NOMO-1 (cell line): Measurements from ENCODE around the gene B3GNT8.
"Not testable (repeated sequence)": the region's sequence is repeated elsewhere in the genome, so short reads cannot be mapped to it uniquely, and the experiment has no call there.

ENCODE experiments used
- DNase-seq, 2 experiments: peaks; one replicate each; lab custom pipeline; 2025; ENCODE audit not compliant: unreplicated experiment in 2 of 2; lab: John Stamatoyannopoulos, UW

B3GNT8 gene

DNA sequence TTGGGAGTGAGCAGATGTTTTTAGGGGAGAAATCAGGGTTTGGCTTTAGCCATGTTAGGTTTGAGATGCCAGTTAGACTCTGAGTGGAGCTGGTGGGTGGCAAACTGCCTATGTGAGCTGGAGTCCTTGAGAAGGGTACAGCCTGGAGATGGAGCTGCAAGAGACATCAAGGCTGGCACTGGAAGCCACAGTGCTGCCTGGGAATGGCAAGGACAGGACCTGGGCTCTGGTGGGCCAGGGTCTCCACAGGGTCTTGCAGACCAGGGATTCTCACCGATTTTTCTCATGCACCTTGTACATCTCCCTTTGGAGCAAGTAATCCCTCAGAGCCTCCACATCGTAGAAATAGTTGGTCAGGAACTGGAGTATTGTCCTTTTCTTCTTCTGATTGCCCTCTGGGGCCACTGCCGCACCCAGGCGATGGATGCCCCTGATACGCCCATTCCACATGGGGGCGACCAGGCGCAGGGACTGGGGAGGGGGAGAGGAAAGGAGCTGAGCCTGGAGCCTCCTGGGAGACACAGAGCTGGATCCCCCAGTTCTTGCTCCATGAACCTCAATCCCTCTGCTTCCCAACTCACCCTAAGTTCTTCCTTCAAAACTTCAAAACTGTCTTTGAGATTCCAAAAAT lies 10.9 kb upstream of the B3GNT8 start:
- no peak for DNase-seq

DNA sequence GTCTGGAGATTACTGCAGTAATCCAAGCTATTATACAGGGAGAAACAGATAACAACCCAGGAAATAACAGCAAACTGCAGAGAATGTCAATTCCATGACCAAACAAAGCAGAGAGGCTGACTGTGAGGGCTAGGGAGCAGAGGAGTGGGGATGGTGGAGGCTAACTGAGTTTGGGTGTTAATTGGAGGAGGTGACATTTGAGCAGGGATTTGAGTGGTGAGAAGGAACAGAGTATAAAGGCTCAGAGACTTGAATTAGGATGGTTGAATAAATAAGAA lies 9.4 kb upstream of the B3GNT8 start:
- no peak for DNase-seq

DNA sequence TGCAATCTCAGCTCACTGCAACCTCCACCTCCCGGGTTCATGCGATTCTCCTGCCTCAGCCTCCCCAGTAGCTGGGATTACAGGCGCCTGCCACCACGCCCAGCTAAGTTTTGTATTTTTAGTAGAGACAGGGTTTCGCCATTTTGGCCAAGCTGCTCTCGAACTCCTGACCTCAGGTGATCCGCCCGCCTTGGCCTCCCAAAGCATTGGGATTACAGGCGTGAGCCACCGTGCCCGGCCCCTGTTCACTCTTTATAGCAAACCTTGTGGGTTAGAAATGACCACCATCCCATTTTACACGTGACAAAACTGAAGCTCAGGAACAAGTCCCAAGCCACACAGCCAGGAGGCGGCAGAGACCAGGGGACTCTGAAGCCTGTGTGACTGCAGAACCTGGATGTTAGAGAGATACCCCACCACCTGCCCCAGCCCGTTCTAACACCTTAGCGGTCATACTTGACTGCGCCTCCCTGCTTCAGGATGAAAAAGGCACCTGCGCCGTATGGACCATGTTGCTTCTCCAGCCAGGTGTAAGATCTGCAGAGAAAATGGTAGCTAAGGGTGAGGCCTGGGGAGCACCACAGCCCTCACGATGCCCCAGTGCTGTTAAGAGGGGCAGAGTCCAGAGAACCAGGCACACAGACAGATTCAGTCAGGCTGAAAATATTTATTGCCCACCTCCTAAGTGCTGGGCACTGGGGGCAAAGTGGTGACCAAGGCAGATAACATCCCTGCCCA lies 8.9 kb upstream of the B3GNT8 start:
- DNase-seq = no peak

DNA sequence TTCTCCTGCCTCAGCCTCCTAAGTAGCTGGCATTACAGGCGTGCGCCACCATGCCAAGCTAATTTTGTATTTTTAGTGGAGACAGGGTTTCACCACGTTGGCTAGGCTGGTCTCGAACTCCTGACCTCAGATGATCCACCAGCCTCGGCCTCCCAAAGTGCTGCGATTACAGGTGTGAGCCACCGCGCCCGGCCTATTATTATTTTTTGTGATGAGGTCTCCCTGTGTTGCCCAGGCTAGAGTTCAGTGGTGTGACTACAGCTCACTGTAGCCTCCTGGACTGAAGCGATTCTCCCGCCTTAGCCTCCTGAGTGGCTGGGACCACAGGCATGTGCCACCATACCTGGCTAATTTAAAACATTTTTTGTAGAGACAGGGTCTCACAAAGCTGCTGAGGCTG lies 8.2 kb upstream of the B3GNT8 start:
- not testable (repeated sequence) for DNase-seq

DNA sequence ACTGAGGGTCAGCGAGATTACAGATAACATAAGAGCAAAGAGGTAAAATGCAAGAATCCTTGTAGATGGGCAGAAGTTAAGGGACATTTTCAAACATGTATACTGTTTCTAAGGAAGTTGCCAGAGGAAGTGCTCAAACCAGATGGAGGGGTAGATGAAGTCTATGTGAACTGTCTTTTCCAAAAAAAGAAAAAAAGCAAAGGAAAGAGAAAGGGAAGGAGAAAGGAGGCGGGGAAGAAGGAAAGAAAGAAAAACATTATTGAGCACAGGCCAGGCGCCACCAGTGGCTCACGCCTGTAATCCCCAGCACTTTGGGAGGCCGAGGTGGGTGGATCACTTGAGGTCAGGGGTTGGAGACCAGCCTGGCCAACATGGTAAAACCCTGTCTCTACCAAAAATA lies 7.3 kb upstream of the B3GNT8 start:
- no peak for DNase-seq

DNA sequence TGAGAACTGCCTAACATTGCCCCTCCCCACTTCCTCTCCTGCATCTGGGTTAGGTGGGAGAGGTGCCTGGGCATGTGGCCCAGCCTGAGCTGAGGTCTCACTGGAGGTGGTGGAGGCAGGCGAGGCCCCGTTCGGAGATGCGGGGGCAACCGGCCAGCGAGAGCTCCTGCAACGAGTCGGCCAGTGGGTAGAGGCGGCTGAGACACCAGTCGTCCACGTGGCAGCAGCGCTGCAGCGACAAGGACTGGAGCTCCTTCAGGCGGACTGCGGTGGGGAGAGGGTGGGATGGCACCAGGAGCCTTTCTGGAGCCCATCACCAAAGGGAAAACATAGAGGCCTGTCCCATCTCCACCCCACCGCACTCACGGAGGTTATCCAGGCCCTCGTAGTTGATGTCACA lies 6.0 kb upstream of the B3GNT8 start:
- no peak for DNase-seq

DNA sequence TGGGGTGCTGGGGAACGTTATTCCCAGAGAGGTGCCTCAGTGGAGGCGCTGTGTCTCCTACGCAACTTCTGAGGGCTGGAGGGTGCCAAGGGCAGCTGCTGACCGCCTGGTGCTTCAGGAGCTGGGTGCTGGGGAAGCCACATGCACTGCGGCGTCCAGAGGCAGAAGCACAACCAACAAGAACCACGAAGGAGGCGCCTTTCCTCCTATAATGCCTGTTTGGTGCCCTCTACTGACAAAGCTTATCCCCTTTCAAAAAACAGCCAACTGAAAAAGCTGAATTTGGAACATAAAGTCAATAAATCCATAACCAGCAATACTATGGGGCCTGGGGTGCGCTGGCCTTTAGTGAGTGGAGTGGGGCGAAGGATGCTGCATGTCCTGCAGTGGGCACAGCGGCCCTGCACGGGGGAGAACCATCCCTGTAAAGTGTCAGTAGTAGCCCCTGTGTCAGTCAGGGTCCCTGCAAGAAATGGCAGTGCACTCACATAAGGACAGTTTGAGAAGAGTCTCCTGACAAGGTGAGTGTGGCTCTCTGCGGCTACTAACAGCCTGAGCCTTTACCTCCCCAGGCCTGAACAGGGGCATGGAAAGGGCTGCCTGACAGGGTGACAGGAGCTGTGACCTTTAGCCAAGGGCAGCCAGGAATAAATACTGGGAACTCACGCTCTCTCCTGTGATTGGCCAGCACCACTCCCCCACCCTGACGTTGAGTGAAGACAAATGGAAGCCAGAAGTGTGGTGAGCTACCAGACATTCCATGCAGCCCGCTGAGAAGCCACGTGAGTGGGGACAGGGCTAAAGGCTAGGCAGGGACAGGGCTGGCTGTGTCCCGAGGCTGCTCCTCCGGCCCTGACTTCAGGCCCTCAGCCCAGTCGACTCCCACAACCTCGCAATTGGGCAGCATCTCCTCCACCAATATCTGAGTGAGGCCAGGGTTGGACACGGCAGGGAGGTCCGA lies 4.5 kb upstream of the B3GNT8 start:
- DNase-seq = peak; percentile 43

DNA sequence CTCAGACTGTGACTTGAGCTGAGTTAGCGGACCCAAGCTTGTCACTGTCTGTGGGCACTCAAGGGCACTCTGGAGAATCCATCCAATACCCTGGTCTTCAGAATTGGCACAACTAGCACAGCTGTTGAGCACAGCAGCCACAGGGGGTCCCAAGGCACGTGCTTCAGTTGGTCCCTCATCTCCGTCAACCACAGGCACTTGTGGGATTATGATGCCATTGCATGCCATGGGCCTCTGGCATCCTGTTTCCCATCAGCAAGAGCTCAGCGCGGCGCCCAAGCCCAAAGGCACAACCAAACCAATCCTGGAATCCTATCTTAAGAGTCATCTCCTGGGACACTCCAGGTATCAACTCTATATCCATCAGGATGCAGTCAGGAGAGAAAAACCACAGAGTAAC lies 3.7 kb upstream of the B3GNT8 start:
- DNase-seq = no peak

DNA sequence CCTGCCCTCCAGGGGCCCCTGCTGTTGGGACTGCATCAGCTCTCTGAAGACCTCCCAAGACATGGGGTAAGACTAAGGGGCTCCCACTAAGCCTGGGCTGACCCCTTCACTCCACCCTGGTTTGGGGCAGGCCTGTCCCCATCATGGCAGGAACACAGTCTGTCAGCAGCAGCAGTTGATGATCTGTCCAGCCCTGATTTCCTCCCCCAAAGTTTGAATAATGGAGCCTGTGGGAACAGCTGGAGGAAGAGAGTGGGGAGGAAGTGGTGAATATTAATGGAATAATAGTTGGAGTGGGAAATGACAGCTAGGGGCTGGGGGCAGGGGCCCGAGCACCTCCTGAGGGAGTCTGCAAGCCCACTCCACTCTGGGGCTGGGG lies 1.3 kb upstream of the B3GNT8 start:
- no peak for DNase-seq

DNA sequence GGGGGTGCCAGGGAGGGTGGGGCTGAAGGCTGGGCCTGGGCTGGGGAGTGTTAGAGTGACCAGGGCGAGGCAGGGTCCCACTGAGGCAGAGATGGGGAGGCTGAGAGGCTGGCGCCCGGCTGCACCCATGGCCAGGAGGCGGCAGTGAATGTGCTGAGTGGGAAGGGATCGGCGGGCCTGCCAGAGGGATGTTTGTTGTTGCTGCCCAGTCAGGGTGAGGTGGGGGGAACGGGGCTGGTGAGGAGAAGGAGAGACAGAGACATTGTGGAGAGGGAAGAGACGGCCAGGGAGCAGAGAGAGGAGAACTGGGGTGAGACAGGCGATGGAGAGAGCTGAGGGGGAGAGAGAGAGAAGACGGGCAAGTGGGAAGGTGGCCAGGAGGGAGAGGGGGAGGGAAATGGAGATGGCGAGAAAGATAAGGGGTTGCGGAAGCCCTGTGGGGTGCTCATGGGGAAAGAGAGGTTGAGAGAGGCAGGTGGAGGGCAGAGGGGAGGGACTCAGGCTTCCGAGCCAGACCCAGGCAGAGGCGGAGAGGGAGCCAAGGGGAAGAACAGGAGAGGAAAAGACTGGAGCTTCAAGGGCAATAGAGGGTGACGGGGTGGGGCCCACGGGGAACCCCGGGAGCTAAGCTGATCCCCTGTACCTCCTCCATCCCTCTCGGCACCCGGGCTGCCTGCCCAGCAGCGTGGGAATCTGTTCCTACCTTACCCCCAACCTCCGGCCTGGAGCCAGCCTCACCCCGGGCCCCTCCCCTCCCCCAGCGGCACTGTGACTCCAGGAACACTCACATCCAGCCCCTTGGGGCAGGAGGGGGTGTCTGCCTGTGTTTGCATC lies 690 bp upstream of the B3GNT8 start:
- DNase-seq = peak in 1 of 2 experiments; percentile 52

DNA sequence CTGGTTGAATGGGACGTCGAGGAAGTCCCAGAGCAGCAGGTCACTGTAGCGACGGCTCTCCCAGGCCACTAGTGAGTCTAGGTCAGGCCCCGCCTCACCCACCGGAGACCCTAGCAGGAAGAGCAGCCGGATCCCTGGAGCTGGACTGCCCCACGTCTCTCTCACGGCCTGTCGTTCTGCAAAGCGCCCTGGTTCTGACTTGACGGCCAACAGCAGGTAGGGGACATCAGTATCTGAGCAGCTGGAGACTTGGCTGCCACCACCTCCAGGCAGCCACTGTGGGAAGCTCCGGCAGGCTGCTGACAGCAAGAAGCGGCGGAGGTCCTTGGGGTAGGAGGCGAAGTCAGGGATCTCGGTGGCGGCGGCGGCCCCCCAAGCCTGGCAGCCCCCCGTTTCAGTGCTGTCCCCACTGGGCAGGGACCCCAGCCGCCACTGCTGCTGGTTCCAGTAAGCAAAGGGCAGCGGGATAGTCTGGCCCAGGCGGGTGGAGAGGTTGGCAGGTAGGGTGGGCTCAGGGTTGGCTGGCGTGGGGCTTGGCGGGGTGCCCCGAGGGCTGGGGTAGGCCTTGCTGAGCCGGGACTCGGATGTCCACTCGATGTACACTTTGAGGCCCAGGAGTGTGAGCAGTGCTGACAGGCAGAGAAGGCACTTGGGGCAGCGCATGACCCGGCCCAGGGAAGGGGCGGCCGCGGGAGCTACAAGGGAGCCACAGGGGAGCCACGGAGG lies 895 bp downstream of the B3GNT8 start:
- DNase-seq = no peak

DNA sequence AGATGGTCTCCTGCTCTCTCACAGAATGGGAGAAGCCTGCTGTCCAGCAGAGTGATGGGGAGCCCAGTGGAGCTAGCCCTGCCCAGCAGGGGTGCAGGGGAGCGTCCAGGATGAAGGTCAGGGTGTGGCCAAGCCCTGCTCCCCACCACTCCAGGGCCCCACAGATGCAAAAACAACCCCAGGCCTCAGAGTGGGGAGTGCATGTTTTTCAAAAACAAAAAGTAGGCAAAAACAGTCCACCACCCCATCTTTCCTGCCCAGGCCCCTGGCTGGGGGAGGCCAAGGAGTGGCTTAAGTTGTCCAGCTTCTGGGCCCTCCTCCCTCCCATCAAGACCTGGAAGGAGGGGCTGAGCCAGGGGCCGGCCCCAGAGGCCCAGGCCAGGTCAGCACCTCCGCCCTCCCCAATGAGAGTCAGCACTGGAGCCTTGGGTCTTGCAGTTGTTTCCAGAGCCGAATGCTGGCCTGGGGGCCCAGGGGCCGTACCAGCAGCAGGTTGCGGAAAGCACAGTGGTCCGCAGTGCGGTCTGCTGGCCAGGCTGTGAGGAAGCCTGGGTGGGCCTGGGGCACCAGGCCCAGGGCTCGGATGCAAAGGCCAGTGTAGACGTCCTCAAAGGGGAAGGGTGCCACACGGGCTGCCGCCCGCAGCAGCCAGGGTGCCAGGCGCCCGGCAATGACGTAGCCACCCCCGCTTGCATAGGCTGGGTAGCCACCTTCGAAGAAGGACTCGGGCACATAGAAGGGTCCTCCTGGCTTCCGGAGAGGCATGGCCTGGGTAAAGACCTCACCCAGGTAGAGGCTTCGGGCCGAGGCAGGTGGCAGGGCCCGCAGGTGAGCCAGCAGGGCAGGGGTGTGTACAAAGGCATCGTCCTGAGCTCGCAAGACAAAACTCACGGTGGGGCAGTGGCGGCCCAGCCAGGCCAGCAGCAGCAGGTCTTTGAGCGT lies 1.7 kb downstream of the B3GNT8 start:
- no peak for DNase-seq

DNA sequence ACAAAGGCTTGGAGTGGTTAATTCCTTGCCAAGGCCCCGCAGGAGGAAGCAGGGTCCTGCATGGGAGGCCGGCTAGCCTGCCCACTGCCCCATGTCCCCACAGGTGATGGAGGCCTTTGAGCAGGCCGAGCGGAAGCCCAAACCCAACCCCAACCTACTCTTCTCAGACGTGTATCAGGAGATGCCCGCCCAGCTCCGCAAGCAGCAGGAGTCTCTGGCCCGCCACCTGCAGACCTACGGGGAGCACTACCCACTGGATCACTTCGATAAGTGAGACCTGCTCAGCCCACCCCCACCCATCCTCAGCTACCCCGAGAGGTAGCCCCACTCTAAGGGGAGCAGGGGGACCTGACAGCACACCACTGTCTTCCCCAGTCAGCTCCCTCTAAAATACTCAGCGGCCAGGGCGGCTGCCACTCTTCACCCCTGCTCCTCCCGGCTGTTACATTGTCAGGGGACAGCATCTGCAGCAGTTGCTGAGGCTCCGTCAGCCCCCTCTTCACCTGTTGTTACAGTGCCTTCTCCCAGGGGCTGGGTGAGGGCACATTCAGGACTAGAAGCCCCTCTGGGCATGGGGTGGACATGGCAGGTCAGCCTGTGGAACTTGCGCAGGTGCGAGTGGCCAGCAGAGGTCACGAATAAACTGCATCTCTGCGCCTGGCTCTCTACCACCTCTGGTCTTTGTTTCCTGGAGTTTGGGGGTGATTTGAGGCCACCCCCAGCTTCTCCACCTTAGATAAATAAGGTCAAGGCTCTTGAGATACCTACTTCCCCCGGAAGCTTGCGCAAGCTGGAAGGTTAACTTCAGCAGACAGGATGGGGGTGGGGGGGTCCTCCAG lies 2.6 kb downstream of the B3GNT8 start:
- peak; percentile 66 to 70 for DNase-seq

DNA sequence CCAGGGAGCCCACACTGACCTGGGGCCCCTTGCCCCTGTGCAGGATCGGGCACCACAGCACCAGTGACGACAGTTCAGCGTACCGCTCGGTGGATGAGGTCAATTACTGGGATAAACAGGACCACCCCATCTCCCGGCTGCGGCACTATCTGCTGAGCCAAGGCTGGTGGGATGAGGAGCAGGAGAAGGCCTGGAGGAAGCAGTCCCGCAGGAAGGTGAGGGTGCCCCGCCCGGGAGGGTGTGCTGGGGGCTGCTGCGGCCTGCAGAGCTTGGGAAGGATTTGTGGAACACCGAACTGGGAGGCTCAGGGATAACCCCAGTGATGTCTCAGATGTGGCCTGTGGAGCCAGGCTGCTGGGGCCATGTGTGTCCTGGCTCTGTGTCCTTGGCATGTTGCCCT lies 4.2 kb downstream of the B3GNT8 start:
- DNase-seq = no peak

DNA sequence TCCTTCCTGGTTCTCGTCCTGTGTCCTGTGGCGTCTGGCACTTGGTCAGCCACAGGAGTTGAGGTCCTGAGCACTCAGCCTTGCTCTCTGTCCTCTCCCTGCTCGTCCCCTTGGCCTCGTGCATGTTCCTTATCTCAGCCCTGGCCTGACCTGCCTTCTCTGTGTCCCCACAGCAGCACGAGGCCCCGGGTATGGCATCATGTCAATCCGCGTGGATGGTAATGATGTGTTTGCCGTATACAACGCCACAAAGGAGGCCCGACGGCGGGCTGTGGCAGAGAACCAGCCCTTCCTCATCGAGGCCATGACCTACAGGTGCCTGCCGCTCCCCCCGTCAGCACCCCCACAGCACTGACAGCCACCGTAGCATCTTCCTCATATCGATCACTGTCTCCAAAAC lies 4.7 kb downstream of the B3GNT8 start:
- DNase-seq = no peak

DNA sequence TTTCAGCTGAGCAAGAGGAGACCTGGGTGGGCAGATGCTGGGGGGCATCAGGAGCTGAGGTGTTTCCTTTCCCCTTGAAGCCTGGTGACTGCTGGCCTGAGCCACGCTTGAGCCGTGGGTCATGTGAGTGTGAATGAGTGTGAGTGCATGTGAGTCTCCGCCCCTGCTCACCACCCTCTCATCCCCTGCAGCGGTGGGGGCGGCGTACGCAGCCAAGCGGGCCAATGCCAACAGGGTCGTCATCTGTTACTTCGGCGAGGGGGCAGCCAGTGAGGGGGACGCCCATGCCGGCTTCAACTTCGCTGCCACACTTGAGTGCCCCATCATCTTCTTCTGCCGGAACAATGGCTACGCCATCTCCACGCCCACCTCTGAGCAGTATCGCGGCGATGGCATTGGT lies 5.2 kb downstream of the B3GNT8 start:
- DNase-seq = no peak

DNA sequence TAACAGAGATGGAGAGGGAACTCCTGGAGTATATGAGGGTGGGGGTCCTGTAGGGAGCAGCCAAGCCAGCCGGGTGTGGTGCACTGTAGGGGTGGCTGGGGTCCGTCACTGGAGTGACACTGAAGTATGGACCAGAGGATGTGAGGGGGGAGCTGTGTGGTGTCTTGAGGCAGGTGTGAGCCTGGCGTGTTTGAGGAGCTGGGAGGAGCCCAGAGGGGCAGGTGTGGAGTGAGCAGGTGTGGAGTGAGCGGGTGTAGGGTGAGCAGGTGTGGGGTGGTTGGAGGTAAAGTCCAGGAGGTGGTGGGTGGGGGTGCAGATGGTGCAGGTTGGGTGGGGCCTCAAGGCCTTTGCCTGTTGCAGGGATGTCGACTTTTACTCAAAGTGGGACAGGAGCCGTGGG lies 5.9 kb downstream of the B3GNT8 start:
- no peak for DNase-seq

DNA sequence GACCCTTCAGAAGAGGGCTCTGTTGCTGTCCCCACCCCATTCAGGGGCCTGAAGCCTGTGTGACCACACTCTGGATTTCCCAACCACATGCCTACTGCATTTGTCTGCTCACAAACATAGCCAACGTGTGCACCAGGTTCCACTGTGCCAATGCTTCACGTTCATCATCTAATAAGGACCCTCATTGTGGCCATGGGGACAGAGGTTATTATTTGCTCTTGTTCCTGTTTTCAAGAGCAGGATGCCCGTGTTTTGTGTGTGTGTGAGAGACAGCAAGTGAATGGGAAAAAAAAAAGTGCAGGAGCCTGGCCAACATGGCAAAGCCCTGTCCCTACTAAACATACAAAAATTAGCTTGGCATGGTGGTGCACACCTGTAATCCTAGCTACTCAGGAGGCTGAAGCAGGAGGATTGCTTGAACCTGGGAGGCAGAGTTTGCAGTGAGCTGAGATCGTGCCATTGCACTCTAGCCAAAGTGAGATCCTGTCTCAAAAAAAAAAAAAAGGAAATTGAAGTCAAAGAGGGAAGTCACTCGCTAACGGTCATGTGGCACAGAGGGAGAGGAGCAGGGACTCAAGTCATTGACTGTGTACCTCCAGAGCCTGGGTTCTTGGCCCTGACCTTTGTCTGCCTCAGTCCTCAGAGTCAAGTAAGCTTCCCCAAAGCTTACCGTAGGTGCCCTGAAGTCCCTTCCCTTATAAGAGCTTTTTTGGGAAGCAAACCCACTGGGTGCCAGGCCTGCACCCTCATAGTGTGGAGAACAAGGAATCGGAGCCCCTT lies 6.9 kb downstream of the B3GNT8 start:
- DNase-seq = peak; percentile 65 to 80
